Epidermal melanocyte (primary cell): ENCODE measurements around the gene RS1.

Source experiments
- DNase-seq: peaks from one replicate; pipeline ENCODE4 v3.0.0; 2011; ENCODE audit warnings: low spot score; ENCODE audit not compliant: insufficient read length

RS1 gene

GRCh38 chrX:18598413-18598812, 73.5 kb downstream of the RS1 start:
- no peak for DNase-seq

GRCh38 chrX:18596096-18596495, 75.8 kb downstream of the RS1 start:
- DNase-seq, result no peak

GRCh38 chrX:18594079-18594478, 77.8 kb downstream of the RS1 start:
- DNase-seq, result no peak

GRCh38 chrX:18591834-18592233, 80.1 kb downstream of the RS1 start:
- no peak for DNase-seq
